ENCODE measurements around the gene CRYGN.
A peak's percentile ranks its signal among the peaks of the same experiment; 100 is the strongest.

- TF ChIP-seq ZNF747 (CRISPR knock-in tag; IDR thresholded peaks at IDR 0.05; ENCODE audit: borderline replicate concordance) (no peak), FOXP4 (CRISPR knock-in tag; IDR thresholded peaks at IDR 0.05) (no peak), CHD4 (IDR thresholded peaks at IDR 0.05; ENCODE audit: borderline replicate concordance, low read length) (no peak), ZNF609 (CRISPR knock-in tag; IDR thresholded peaks at IDR 0.05; ENCODE audit: borderline replicate concordance) (no peak), ZNF549 (CRISPR knock-in tag; IDR thresholded peaks at IDR 0.05) (no peak)
- TF ChIP-seq, protein P1, sequence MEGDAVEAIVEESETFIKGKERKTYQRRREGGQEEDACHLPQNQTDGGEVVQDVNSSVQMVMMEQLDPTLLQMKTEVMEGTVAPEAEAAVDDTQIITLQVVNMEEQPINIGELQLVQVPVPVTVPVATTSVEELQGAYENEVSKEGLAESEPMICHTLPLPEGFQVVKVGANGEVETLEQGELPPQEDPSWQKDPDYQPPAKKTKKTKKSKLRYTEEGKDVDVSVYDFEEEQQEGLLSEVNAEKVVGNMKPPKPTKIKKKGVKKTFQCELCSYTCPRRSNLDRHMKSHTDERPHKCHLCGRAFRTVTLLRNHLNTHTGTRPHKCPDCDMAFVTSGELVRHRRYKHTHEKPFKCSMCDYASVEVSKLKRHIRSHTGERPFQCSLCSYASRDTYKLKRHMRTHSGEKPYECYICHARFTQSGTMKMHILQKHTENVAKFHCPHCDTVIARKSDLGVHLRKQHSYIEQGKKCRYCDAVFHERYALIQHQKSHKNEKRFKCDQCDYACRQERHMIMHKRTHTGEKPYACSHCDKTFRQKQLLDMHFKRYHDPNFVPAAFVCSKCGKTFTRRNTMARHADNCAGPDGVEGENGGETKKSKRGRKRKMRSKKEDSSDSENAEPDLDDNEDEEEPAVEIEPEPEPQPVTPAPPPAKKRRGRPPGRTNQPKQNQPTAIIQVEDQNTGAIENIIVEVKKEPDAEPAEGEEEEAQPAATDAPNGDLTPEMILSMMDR (CRISPR knock-in tag; IDR thresholded peaks at IDR 0.05), result peak; percentile 29; the same call in 1 of the 2 replicates
- TF ChIP-seq, protein P2, sequence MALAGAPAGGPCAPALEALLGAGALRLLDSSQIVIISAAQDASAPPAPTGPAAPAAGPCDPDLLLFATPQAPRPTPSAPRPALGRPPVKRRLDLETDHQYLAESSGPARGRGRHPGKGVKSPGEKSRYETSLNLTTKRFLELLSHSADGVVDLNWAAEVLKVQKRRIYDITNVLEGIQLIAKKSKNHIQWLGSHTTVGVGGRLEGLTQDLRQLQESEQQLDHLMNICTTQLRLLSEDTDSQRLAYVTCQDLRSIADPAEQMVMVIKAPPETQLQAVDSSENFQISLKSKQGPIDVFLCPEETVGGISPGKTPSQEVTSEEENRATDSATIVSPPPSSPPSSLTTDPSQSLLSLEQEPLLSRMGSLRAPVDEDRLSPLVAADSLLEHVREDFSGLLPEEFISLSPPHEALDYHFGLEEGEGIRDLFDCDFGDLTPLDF (CRISPR knock-in tag; IDR thresholded peaks at IDR 0.05), result no peak
Measured at GRCh38 chr7:151411551-151411950, 28.4 kb downstream of the CRYGN start.
